B cell (primary cell): Measurements from ENCODE around the gene HLA-G.

Source experiments
- CTCF ChIP-seq: fragments of 200-600 bp; IDR thresholded peaks from one replicate; pipeline ENCODE4 v1.8.0; 2022; ENCODE audit warnings: antibody characterized with exemption, mild to moderate bottlenecking
- EZH2 ChIP-seq: IDR thresholded peaks from 2 replicates; pipeline ENCODE4 v1.6.1; 2012; ENCODE audit warnings: borderline replicate concordance, low read depth, mild to moderate bottlenecking, moderate library complexity, low read length; ENCODE audit not compliant: insufficient read depth, poor library complexity, severe bottlenecking

GRCh38 chr6:29870104-29870503, 42.5 kb downstream of the HLA-G start:
- no peak for TF ChIP-seq CTCF
- no peak for TF ChIP-seq EZH2
